HG03342 (cell line): Measurements from ENCODE around the gene IFIT5.
"Not testable (repeated sequence)": the region's sequence is repeated elsewhere in the genome, so short reads cannot be mapped to it uniquely, and the experiment has no call there.

Experiments used
- ATAC-seq: cut with Tn5 transposase; IDR thresholded peaks from one replicate; pipeline ENCODE4 v1.9.1; 2021; ENCODE audit warnings: mild to moderate bottlenecking, moderate library complexity; ENCODE audit not compliant: unreplicated experiment

Gene IFIT5

GRCh38 chr10:89427629-89428028, 13.3 kb downstream of the IFIT5 start:
- ATAC-seq: no peak

DNA sequence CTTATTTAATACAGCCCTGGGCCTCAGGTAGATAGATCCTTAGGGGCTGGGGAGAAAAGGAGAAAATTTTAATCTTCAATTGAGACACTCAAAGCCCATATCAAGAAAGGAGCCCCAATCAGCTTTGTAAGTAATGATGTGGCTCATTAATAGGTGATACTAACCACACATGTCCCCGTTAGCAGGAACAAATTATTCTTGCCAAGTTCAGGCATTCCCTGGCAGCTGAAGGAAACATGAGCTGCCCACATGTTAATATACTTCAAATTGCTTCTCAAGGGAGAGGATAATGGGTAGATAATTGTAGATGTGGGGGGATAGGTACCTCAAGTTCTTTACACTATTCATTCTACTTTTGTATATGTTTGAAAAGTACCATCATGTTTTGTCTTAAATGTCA, 14.5 kb downstream of the IFIT5 start:
- ATAC-seq: no peak

DNA sequence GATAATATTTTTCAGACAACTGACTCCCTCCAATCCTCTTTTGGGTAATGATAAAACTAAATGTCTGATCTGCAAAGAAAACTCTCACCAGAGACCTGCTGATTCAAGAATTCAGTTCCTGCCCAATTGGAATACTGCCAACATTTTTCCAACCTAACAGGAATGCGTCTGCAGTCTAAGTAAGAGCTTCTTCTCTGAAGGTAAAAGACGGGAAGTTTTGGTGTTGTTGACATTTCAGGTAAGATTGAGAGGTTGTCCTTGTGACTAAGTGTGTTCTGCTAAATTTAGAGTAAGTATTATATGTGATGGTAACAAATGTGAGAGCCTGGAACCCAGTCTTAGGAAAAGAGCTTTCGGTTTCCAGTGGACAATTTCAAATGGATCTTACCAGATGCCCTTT, 17.6 kb downstream of the IFIT5 start:
- no peak for ATAC-seq

- ATAC-seq: no peak
These were observed 24.2 kb downstream of the IFIT5 start for GRCh38 chr10:89438525-89438924.

- ATAC-seq: no peak
These were observed 26.1 kb downstream of the IFIT5 start for GRCh38 chr10:89440226-89441009.

GRCh38 chr10:89442289-89442688, 27.9 kb downstream of the IFIT5 start:
- no peak for ATAC-seq

- ATAC-seq: not testable (repeated sequence)
These were observed 30.5 kb downstream of the IFIT5 start for GRCh38 chr10:89444819-89445218.

- no peak for ATAC-seq
These were observed 36.5 kb downstream of the IFIT5 start for GRCh38 chr10:89450901-89451300.

GRCh38 chr10:89452193-89452592, 37.8 kb downstream of the IFIT5 start:
- ATAC-seq: no peak

DNA sequence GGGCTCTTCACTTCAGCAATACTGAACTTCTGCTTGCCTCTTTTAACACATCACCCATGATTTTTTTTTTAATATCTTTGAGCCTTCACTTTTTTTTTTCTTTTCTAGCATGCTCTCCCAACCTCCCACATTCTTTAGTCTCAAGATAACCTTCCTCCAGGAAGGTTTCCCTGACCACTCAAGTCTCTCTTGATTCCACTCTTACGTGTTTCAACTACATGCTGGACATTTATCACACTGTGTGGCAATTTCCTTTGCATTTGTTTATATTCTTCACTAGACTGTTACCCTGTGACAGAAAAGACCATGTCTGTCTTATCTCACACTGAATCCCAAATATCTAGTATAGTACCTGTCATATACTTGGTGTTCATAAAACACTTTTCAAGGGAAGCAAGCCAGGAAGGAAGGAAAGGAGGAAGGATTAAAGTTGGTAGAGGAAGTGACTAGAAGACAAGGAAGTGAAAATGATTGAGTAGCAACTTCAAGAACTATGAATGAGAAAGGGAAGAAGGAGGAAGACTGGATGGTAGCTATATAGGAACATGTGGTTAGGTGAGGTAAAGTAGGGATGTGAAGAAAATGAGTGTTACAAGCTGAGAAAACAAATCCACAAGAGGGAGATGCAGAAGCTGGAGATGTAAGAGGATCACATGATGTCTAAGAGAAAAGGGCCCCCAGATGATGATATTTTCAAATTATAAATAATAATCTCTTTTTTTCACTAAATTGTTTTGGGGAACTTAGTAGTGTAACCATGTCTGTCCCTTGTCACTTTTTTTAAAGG, 40.4 kb downstream of the IFIT5 start:
- ATAC-seq: no peak

- ATAC-seq: no peak
These were observed 43.9 kb downstream of the IFIT5 start for GRCh38 chr10:89458291-89458690.

GRCh38 chr10:89458784-89459183, 44.4 kb downstream of the IFIT5 start:
- ATAC-seq: no peak

GRCh38 chr10:89463846-89464537, 49.6 kb downstream of the IFIT5 start:
- ATAC-seq: no peak

DNA sequence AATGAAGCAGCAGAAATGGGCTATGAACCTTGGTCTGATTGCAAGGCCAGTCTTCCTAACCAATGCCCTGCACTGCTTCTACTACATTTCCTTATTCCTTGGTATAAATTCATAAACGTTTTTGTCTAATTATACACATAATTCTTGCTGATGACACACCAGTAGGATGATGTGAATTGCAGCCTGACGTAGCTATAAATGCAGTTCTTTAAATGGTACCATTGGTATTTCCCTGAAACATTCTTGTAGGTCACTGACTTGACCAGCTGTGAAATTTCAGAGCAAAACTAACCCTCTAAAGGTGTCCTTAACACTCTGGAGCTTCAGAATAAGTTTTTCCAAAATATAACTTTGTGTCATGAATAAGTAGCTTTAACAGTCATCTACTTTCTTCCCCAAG, 50.8 kb downstream of the IFIT5 start:
- no peak for ATAC-seq

DNA sequence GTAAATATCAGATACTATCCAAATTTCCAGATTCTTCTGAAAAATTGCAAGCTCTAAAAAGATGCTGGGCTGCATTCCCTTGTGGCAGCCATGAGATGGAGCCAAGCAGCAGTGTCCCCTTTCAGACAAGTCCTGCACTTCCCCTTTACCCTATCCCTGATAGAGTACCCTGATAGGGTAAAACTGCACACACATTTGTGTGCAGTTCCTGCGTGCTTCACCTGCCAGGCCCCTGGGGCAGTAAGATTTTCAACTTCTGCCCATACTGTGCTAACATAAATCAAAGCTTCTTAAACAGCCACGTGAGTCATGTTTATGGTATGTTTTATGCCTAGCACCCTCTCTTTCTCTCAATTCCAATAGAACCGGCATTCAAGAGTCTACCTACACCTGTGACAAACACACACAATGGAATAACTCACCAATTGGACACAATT, 52.2 kb downstream of the IFIT5 start:
- no peak for ATAC-seq

- no peak for ATAC-seq
These were observed 54.0 kb downstream of the IFIT5 start for GRCh38 chr10:89468191-89468965.

- no peak for ATAC-seq
These were observed 55.1 kb downstream of the IFIT5 start for GRCh38 chr10:89469517-89469916.
